ENCODE results near the gene THG1L.

The THG1L gene

DNA sequence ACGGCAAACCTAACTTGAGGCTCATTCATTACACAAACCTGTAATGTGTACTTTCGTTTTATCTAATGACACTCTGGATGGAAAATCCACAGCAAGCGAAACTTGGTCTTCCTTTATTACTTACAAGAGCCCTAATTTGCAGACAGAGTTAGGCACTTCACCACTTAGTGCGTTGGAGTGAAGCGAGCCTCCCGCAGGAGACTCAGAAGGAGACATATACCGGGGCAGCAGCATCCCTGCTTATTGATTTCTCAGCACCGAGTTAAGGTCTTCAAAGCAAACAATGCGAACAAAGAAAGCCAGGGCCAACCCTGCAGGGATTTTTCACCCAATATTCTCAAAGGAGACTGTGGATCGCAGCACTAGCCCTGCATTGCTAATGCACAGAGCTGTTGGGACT, 40.9 kb downstream of the THG1L start:
- Histone ChIP-seq H3F3A (ENCODE audit: insufficient read depth, low read length) (no peaks in the 10 kb centered on the region), H3K4me2 (ENCODE audit: low read length) (no peak overlapping the region), H3K36me3 (ENCODE audit: insufficient read depth, low read length) (no peaks in the 10 kb centered on the region), H3K9me2 (ENCODE audit: low read depth, low read length) (no peaks in the 10 kb centered on the region), H4K20me1 (ENCODE audit: insufficient read depth, low read length) (no peaks in the 10 kb centered on the region), H3K9me3 (ENCODE audit: low read length) (no peaks in the 10 kb centered on the region), H3K4me1 (ENCODE audit: insufficient read depth, low read length, severe bottlenecking) (no peaks in the 10 kb centered on the region), H3K4me3 (ENCODE audit: low read depth, low read length, poor library complexity, severe bottlenecking) (no peak overlapping the region), H3K9ac (ENCODE audit: low read length) (no peak overlapping the region), H3K27ac (ENCODE audit: low read depth, low read length, poor library complexity, severe bottlenecking) (no peak overlapping the region), H2AFZ (ENCODE audit: low read length) (no peak overlapping the region), H3K79me2 (ENCODE audit: insufficient read depth, low read length) (no peaks in the 10 kb centered on the region), H3K27me3 (ENCODE audit: insufficient read depth, low read length) (peaks cover 10% of the 10 kb centered on the region; the same call in 1 of the 2 replicates)
- TF ChIP-seq, protein P1, sequence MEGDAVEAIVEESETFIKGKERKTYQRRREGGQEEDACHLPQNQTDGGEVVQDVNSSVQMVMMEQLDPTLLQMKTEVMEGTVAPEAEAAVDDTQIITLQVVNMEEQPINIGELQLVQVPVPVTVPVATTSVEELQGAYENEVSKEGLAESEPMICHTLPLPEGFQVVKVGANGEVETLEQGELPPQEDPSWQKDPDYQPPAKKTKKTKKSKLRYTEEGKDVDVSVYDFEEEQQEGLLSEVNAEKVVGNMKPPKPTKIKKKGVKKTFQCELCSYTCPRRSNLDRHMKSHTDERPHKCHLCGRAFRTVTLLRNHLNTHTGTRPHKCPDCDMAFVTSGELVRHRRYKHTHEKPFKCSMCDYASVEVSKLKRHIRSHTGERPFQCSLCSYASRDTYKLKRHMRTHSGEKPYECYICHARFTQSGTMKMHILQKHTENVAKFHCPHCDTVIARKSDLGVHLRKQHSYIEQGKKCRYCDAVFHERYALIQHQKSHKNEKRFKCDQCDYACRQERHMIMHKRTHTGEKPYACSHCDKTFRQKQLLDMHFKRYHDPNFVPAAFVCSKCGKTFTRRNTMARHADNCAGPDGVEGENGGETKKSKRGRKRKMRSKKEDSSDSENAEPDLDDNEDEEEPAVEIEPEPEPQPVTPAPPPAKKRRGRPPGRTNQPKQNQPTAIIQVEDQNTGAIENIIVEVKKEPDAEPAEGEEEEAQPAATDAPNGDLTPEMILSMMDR (IDR thresholded peaks at IDR 0.05; ENCODE audit: low read length), result no peak
- no peak for TF ChIP-seq EZH2 (IDR thresholded peaks at IDR 0.05; ENCODE audit: borderline replicate concordance, low read length)

DNA sequence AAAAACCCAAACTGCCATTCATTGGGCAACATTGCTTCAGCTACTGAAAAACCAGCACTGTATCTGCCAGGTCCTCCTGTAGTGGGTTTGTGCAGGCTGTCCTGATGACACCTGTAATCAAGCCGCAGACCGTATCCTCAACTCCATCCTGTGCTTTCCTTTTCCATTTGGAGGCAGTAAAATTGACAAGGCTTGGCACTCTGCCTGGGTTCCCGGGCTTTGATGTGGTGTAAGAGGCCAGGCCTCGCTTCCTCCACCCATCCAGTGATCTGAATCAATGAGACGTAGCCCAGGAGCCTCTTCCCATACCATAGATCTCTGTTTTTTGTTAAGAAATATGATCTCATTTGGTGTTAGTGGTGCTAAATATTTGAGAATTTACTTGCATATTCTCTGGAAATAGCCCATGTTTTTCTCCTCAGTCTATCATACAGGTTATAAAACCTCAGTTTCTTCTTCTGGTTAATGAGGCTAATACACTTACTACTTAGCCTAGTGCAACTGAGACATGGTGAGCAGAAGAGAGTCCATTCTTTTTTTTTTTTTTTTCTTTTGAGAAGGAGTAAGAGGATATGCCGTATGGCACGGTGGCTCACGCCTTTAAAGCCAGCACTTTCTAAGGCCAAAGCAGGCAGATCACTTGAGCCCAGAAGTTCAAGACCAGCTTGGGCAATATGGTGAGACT, 47.0 kb downstream of the THG1L start:
- Histone ChIP-seq H3K27ac (ENCODE audit: low read depth, low read length, poor library complexity, severe bottlenecking) (no peak overlapping the region), H3K4me1 (ENCODE audit: insufficient read depth, low read length, severe bottlenecking) (no peaks in the 10 kb centered on the region), H2AFZ (ENCODE audit: low read length) (no peak overlapping the region), H4K20me1 (ENCODE audit: insufficient read depth, low read length) (no peaks in the 10 kb centered on the region), H3K9me3 (ENCODE audit: low read length) (no peaks in the 10 kb centered on the region), H3K79me2 (ENCODE audit: insufficient read depth, low read length) (no peaks in the 10 kb centered on the region), H3K36me3 (ENCODE audit: insufficient read depth, low read length) (no peaks in the 10 kb centered on the region; the same call in 1 of the 2 replicates), H3F3A (ENCODE audit: insufficient read depth, low read length) (no peaks in the 10 kb centered on the region; the same call in 1 of the 2 replicates), H3K9me2 (ENCODE audit: low read depth, low read length) (no peaks in the 10 kb centered on the region), H3K27me3 (ENCODE audit: insufficient read depth, low read length) (no peaks in the 10 kb centered on the region), H3K4me3 (ENCODE audit: low read depth, low read length, poor library complexity, severe bottlenecking) (no peak overlapping the region), H3K9ac (ENCODE audit: low read length) (no peak overlapping the region), H3K4me2 (ENCODE audit: low read length) (no peak overlapping the region)
- TF ChIP-seq, protein P1 (IDR thresholded peaks at IDR 0.05; ENCODE audit: low read length), result no peak
- TF ChIP-seq EZH2 (IDR thresholded peaks at IDR 0.05; ENCODE audit: borderline replicate concordance, low read length), result no peak

DNA sequence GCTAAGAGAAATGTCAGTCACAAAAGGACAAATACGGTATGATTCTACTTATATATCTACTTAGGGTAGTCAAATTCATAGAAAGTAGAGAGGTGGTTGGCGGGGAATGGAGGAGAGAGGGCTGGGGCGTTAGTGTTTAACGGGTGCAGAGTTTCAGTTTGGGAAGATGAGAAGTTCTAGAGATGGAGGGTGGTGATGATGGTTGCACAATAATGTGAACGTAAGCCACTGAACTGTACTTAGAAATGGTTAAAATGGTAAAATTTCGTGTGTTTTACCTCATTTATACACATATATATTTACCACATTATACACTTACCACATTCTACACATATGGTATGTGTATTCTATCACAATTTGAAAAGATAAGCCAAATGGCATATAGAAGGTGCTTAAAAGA, 48.0 kb downstream of the THG1L start:
- Histone ChIP-seq H3K36me3 (ENCODE audit: insufficient read depth, low read length) (no peaks in the 10 kb centered on the region; the same call in 1 of the 2 replicates), H3K9ac (ENCODE audit: low read length) (no peak overlapping the region), H3K4me2 (ENCODE audit: low read length) (no peak overlapping the region), H3F3A (ENCODE audit: insufficient read depth, low read length) (no peaks in the 10 kb centered on the region; the same call in 1 of the 2 replicates), H2AFZ (ENCODE audit: low read length) (no peak overlapping the region), H3K9me3 (ENCODE audit: low read length) (no peaks in the 10 kb centered on the region), H3K9me2 (ENCODE audit: low read depth, low read length) (no peaks in the 10 kb centered on the region), H4K20me1 (ENCODE audit: insufficient read depth, low read length) (no peaks in the 10 kb centered on the region), H3K27ac (ENCODE audit: low read depth, low read length, poor library complexity, severe bottlenecking) (no peak overlapping the region), H3K4me1 (ENCODE audit: insufficient read depth, low read length, severe bottlenecking) (no peaks in the 10 kb centered on the region), H3K27me3 (ENCODE audit: insufficient read depth, low read length) (no peaks in the 10 kb centered on the region), H3K4me3 (ENCODE audit: low read depth, low read length, poor library complexity, severe bottlenecking) (no peak overlapping the region), H3K79me2 (ENCODE audit: insufficient read depth, low read length) (no peaks in the 10 kb centered on the region)
- TF ChIP-seq EZH2 (IDR thresholded peaks at IDR 0.05; ENCODE audit: borderline replicate concordance, low read length), result no peak
- TF ChIP-seq, protein P1 (IDR thresholded peaks at IDR 0.05; ENCODE audit: low read length), result no peak
